Neural progenitor cell (in vitro differentiated cells): ENCODE data around the gene KIRREL3. TPM values are rescaled to one million over a fixed set of nuclear protein-coding genes. Genes with fewer than 3 reads are reported as not detected.

Experiments
- DNase-seq: peaks from one replicate; pipeline ENCODE4 v3.0.0-alpha.2; 2016; ENCODE audit warnings: low spot score
- H2AFZ ChIP-seq: fragments of 200-600 bp; sonication (generic); replicated peaks from 2 replicates; pipeline ENCODE4 v1.6.1; 2016; ENCODE audit warnings: antibody characterized with exemption
- H3F3A ChIP-seq: fragments of 200-600 bp; sonication (generic); 2 replicates; pipeline ENCODE4 v1.6.1; 2016; ENCODE audit warnings: antibody characterized with exemption, low read depth
- H3K27ac ChIP-seq: fragments of 200-600 bp; sonication (generic); 2 replicates; pipeline ENCODE4 v1.5.1; 2016; ENCODE audit warnings: mild to moderate bottlenecking
- H3K27me3 ChIP-seq: fragments of 200-600 bp; sonication (generic); 2 replicates; pipeline ENCODE4 v1.6.1; 2016; ENCODE audit warnings: mild to moderate bottlenecking, moderate library complexity
- H3K36me3 ChIP-seq: fragments of 200-600 bp; sonication (generic); 2 replicates; pipeline ENCODE4 v1.5.1; 2016
- H3K4me1 ChIP-seq: fragments of 200-600 bp; sonication (generic); 2 replicates; pipeline ENCODE4 v1.6.1; 2016; ENCODE audit warnings: mixed run types
- H3K4me2 ChIP-seq: fragments of 200-600 bp; sonication (generic); 2 replicates; pipeline ENCODE4 v1.6.1; 2016
- H3K4me3 ChIP-seq: fragments of 200-600 bp; sonication (generic); 2 replicates; pipeline ENCODE4 v1.5.1; 2016
- H3K79me2 ChIP-seq: fragments of 200-600 bp; sonication (generic); 2 replicates; pipeline ENCODE4 v1.6.1; 2016; ENCODE audit warnings: low read depth
- H3K9ac ChIP-seq: fragments of 200-600 bp; sonication (generic); 2 replicates; pipeline ENCODE4 v1.6.1; 2016
- H3K9me3 ChIP-seq: fragments of 200-600 bp; sonication (generic); 2 replicates; pipeline ENCODE4 v1.5.1; 2016; ENCODE audit warnings: low read depth
- H4K20me1 ChIP-seq: fragments of 200-600 bp; sonication (generic); 2 replicates; pipeline ENCODE4 v1.6.1; 2016; ENCODE audit warnings: low read depth
- H3K27ac Mint-ChIP-seq: 3 replicates; pipeline ENCODE4 v1.8.0; 2021; ENCODE audit warnings: mixed read lengths
- H3K27me3 Mint-ChIP-seq: 2 replicates; pipeline ENCODE4 v1.8.0; 2022; ENCODE audit warnings: low read depth, mild to moderate bottlenecking, inconsistent platforms, moderate library complexity, mixed read lengths; ENCODE audit not compliant: insufficient read depth
- H3K36me3 Mint-ChIP-seq: 3 replicates; pipeline ENCODE4 v1.8.0; 2021; ENCODE audit warnings: mixed read lengths
- H3K4me1 Mint-ChIP-seq: 3 replicates; pipeline ENCODE4 v1.8.0; 2021; ENCODE audit warnings: mixed read lengths
- H3K4me3 Mint-ChIP-seq: 3 replicates; pipeline ENCODE4 v1.8.0; 2021; ENCODE audit warnings: mild to moderate bottlenecking, moderate library complexity, mixed read lengths
- H3K9me3 Mint-ChIP-seq: 3 replicates; pipeline ENCODE4 v1.8.0; 2020; ENCODE audit warnings: mixed read lengths
- EZH2 ChIP-seq: fragments of 200-600 bp; sonication (generic); IDR thresholded peaks from 2 replicates; pipeline ENCODE4 v1.6.1; 2017; ENCODE audit warnings: antibody characterized with exemption, mild to moderate bottlenecking, moderate library complexity
- EZH2phosphoT487 ChIP-seq: fragments of 200-600 bp; sonication (generic); IDR thresholded peaks from 2 replicates; pipeline ENCODE4 v1.6.1; 2017; ENCODE audit warnings: antibody characterized with exemption
- total RNA-seq: library from RNA; depleted of rRNA; stranded (reverse); fragments of >200 nt; gene quantifications from 2 replicates; pipeline ENCODE4 v1.2.3, GENCODE V29; 2015; ENCODE audit warnings: low replicate concordance
- TF ChIP-seq, protein P1 (sequence below): fragments of 200-600 bp; sonication (generic); IDR thresholded peaks from 2 replicates; pipeline ENCODE4 v1.5.1; 2017; ENCODE audit warnings: antibody characterized with exemption, mild to moderate bottlenecking

Gene KIRREL3
- total RNA-seq, 1 donor from 2014 or later: 1.1 TPM

DNA sequence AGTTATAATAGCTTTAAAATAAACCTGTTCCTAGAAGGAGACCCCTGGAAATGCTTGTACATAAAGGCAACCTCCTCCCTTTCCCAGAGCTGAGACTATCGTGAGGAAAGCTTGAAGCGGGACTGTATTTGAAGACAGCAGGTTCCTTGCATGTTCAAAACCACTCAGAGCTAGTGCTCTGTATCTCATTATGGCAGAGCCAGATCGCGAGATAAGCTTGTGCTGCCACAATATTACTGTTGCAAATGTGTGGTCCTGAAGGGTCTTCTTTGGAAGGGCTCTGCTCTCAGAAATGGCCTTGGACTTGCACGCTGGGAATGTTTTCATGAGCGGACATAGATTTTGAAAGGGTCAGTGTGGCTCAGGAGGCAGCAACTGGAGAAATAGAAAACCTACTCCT lies 168.2 kb downstream of the KIRREL3 start:
- no peak overlapping the region for H3K4me3 ChIP-seq
- Mint-ChIP-seq H3K9me3 (no peaks in the 10 kb centered on the region), H3K4me1 (peaks cover 11% of the 10 kb centered on the region), H3K36me3 (no peaks in the 10 kb centered on the region), H3K4me3 (no peak overlapping the region), H3K27ac (no peak overlapping the region), H3K27me3 (no peaks in the 10 kb centered on the region)
- H3K27me3 ChIP-seq: no peaks in the 10 kb centered on the region
- no peaks in the 10 kb centered on the region for H3F3A ChIP-seq
- H3K9ac ChIP-seq: no peak overlapping the region
- no peaks in the 10 kb centered on the region for H3K9me3 ChIP-seq
- no peaks in the 10 kb centered on the region for H4K20me1 ChIP-seq
- no peaks in the 10 kb centered on the region for H3K4me1 ChIP-seq
- H3K36me3 ChIP-seq: no peaks in the 10 kb centered on the region
- DNase-seq: no peak
- no peak overlapping the region for H3K27ac ChIP-seq
- no peak overlapping the region for H3K4me2 ChIP-seq
- no peak overlapping the region for H2AFZ ChIP-seq
- TF ChIP-seq, protein P1, sequence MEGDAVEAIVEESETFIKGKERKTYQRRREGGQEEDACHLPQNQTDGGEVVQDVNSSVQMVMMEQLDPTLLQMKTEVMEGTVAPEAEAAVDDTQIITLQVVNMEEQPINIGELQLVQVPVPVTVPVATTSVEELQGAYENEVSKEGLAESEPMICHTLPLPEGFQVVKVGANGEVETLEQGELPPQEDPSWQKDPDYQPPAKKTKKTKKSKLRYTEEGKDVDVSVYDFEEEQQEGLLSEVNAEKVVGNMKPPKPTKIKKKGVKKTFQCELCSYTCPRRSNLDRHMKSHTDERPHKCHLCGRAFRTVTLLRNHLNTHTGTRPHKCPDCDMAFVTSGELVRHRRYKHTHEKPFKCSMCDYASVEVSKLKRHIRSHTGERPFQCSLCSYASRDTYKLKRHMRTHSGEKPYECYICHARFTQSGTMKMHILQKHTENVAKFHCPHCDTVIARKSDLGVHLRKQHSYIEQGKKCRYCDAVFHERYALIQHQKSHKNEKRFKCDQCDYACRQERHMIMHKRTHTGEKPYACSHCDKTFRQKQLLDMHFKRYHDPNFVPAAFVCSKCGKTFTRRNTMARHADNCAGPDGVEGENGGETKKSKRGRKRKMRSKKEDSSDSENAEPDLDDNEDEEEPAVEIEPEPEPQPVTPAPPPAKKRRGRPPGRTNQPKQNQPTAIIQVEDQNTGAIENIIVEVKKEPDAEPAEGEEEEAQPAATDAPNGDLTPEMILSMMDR: no peak
- TF ChIP-seq EZH2phosphoT487 (no peak), EZH2 (no peak)
- no peaks in the 10 kb centered on the region for H3K79me2 ChIP-seq

- Histone ChIP-seq H3K36me3 (no peaks in the 10 kb centered on the region), H3K79me2 (no peaks in the 10 kb centered on the region), H3K9me3 (no peaks in the 10 kb centered on the region), H3K9ac (no peak overlapping the region), H3K4me3 (no peak overlapping the region), H3K27me3 (no peaks in the 10 kb centered on the region), H3K4me1 (no peaks in the 10 kb centered on the region), H4K20me1 (no peaks in the 10 kb centered on the region), H3F3A (no peaks in the 10 kb centered on the region), H2AFZ (no peak overlapping the region), H3K27ac (no peak overlapping the region), H3K4me2 (no peak overlapping the region)
- no peak for DNase-seq
- Mint-ChIP-seq H3K4me3 (no peak overlapping the region), H3K4me1 (peaks cover 11% of the 10 kb centered on the region), H3K36me3 (no peaks in the 10 kb centered on the region), H3K27me3 (no peaks in the 10 kb centered on the region), H3K9me3 (no peaks in the 10 kb centered on the region), H3K27ac (no peak overlapping the region)
- TF ChIP-seq, protein P1: no peak
- TF ChIP-seq EZH2phosphoT487 (no peak), EZH2 (no peak)
Measured at GRCh38 chr11:126830216-126830806, 170.3 kb downstream of the KIRREL3 start.

- Histone ChIP-seq H3K9ac (no peak overlapping the region), H3K27ac (no peak overlapping the region), H3K9me3 (no peaks in the 10 kb centered on the region), H3K79me2 (no peaks in the 10 kb centered on the region), H3K4me3 (no peak overlapping the region), H3K4me2 (no peak overlapping the region), H3F3A (no peaks in the 10 kb centered on the region), H3K4me1 (no peaks in the 10 kb centered on the region), H3K27me3 (no peaks in the 10 kb centered on the region), H2AFZ (no peak overlapping the region), H4K20me1 (no peaks in the 10 kb centered on the region), H3K36me3 (no peaks in the 10 kb centered on the region)
- Mint-ChIP-seq H3K27ac (no peak overlapping the region), H3K9me3 (no peaks in the 10 kb centered on the region), H3K27me3 (no peaks in the 10 kb centered on the region), H3K4me1 (peaks cover 11% of the 10 kb centered on the region), H3K4me3 (no peak overlapping the region), H3K36me3 (no peaks in the 10 kb centered on the region)
- TF ChIP-seq, protein P1: no peak
- TF ChIP-seq EZH2 (no peak), EZH2phosphoT487 (no peak)
- no peak for DNase-seq
Measured at GRCh38 chr11:126829716-126830115, 170.9 kb downstream of the KIRREL3 start.
